ENCODE measurements around the gene PRR18.

DNA sequence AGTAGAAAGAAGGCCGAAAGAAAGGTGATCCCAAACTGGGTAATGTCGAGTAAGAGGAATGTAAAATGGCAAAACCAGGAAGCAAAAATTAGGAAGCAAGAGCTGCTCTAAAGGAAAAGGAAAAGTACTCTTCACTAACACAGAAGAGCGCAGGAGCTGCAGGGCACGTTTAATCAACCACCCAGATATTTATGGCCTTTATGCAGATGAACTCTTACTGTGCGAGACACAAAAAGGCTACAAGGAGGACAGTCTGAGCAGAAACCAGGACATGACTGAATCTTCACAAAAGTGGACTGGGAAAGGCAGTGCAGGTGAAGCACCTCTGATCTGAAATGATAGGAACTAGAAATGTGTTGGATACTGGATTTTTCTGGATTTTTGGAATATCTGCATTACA lies 15.2 kb upstream of the PRR18 start:
- TF ChIP-seq, protein P1, sequence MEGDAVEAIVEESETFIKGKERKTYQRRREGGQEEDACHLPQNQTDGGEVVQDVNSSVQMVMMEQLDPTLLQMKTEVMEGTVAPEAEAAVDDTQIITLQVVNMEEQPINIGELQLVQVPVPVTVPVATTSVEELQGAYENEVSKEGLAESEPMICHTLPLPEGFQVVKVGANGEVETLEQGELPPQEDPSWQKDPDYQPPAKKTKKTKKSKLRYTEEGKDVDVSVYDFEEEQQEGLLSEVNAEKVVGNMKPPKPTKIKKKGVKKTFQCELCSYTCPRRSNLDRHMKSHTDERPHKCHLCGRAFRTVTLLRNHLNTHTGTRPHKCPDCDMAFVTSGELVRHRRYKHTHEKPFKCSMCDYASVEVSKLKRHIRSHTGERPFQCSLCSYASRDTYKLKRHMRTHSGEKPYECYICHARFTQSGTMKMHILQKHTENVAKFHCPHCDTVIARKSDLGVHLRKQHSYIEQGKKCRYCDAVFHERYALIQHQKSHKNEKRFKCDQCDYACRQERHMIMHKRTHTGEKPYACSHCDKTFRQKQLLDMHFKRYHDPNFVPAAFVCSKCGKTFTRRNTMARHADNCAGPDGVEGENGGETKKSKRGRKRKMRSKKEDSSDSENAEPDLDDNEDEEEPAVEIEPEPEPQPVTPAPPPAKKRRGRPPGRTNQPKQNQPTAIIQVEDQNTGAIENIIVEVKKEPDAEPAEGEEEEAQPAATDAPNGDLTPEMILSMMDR (IDR thresholded peaks at IDR 0.05 in 2 of 3, conservative IDR thresholded peaks at IDR 0.05 in 1 of 3; ENCODE audit: borderline replicate concordance in 1 of 3, insufficient read depth in 1 of 3, low read depth in 2 of 3, low read length in 2 of 3), result no peak
- TF ChIP-seq EZH2phosphoT487 (IDR thresholded peaks at IDR 0.05; ENCODE audit: borderline replicate concordance) (no peak), JUND (IDR thresholded peaks at IDR 0.05) (no peak), POLR2AphosphoS5 (IDR thresholded peaks at IDR 0.05; ENCODE audit: low read depth, low read length) (no peak), TCF7L2 (IDR thresholded peaks at IDR 0.05; ENCODE audit: borderline replicate concordance, extremely low read depth, insufficient read depth, insufficient read length) (no peak), RAD21 (IDR thresholded peaks at IDR 0.05; ENCODE audit: low read depth) (no peak), EZH2 (IDR thresholded peaks at IDR 0.05) (no peak), EGR1 (IDR thresholded peaks at IDR 0.05; ENCODE audit: low read depth) (no peak), SIN3A (IDR thresholded peaks at IDR 0.05; ENCODE audit: low read depth) (no peak), YY1 (IDR thresholded peaks at IDR 0.05; ENCODE audit: extremely low read depth, insufficient replicate concordance, low read depth, low read length) (no peak), POLR2A (IDR thresholded peaks at IDR 0.05; ENCODE audit: borderline replicate concordance, extremely low read depth, insufficient read depth, insufficient read length) (no peak)
